SHP77 (cell line): Measurements from ENCODE around the gene GOLGA8M.
"Not testable (repeated sequence)": the region's sequence is repeated elsewhere in the genome, so short reads cannot be mapped to it uniquely, and the experiment has no call there.

Experiments used
- DNase-seq, 2 experiments: peaks; one replicate each; lab custom pipeline; 2025; lab: John Stamatoyannopoulos, UW

Gene GOLGA8M

DNA sequence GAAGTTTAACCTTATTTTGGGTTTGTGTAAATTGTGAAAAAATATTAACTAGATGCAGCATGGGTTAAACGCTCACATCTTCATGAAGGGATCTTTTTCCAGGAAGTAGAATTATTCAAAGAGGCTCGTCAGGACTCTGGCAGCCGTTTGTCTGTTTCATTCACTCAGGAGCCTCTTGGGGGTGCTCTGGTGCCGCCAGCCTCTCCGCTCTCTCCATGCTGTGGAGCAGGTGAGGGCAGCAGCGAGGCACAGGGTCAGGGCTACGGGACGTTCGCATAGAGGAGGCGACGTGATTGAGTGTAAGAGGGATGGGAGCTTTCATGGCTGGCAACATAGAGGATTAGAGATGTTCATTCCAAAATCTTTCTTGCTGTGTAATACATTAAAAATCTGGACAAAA lies 48.5 kb downstream of the GOLGA8M start:
- DNase-seq: not testable (repeated sequence)

DNA sequence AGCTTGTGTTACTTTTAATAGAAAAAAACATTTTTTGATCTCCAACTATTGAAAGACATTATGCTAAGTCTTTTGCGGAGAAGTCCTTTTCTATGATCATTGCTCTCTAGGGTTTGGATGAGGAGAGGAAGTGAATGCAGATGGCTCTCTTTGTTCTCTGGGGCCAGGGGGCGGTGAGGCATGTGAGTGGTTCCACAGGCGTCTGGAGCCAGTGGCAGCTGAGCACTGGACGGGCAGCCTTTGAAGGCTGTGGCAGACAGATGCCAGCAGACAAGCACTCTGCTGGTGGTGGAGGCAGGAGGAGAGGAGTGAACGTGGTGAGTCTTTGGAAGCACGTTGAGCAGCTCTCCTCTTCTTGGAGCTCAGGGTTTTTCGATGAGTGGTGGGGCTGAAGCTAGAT lies 51.5 kb downstream of the GOLGA8M start:
- not testable (repeated sequence) for DNase-seq

DNA sequence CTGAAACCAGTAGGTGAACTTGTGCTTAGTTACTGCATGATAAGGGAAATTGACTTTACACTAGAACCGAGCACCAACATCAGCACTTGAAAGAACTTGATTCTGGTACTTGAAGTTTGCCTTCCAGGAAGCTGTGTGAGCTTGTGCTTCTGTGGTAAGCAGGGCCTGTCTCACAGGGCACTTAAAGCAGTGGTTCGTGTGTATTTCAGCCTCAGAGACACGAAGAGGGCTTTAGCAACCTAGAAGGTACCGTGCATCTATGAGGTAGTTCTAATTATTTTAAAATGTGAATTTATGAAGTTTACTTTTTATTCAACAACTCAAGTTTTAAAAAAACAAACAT lies 56.2 kb downstream of the GOLGA8M start:
- DNase-seq: not testable (repeated sequence)

DNA sequence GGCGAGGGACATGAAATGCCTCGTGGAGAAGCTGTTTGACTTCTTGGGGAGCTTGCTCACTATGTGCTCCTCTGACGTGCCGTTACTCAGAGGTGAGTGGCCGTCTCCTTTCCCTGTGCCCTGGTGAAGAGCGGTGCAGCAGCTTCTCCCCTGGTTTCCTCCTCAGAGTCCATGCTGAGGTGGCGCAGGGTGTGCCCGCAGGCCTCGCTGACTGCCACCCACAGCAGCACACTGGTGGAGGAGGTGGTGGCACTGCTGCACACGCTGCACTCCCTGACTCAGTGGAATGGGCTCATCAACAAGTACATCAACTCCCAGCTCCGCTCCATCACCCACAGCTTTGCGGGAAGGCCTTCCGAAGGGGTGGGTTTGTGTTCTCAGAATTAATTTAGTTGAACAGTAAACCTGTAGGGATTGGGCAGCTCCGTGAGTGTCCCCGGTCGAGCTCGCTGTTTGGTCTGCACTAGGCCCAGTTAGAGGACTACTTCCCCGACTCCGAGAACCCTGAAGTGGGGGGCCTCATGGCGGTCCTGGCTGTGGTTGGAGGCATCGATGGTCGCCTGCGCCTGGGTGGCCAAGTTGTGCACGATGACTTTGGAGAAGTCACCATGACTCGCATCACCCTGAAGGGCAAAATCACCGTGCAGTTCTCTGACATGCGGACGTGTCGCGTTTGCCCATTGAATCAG lies 56.7 kb downstream of the GOLGA8M start:
- DNase-seq: not testable (repeated sequence)

DNA sequence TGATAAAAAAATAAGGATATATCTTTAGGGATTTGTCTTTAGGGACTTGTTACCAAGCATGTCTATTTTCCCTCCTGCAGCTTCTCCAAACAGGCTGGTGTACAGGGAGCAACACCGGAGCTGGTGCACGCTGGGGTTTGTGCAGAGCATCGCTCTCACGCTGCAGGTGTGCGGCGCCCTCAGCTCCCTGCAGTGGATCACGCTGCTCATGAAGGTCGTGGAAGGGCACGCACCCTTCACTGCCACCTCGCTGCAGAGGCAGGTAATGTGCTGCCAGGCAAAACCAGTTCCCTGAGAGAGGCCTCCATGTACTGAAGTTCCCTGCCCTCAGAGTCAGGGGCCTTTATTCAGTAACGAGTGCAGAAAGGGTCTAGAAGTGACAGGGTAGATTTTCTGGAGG lies 58.0 kb downstream of the GOLGA8M start:
- DNase-seq: not testable (repeated sequence)

DNA sequence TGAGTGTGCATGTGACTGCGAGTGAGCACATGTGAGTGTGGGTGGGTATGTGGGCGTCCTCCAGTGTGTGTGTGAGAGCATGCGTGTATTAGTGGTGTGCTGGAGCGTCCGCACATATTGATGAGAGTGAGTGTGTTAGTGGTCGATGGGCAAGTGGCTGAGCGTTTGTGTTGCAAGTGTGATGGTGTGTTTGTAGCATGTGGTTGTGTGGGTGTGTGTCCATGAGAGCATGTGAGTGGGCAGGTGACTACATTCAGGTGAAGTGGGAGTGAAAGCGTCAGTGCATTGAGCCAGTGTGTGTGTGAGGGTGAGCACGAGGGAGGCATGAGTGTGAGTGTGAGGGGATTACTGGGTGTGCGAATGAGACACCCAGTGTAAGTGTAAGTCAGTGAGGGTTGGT lies 59.7 kb downstream of the GOLGA8M start:
- DNase-seq: not testable (repeated sequence)
